SK-N-SH treated with all-trans-retinoic acid at 6 μM for 48 hours (cell line): ENCODE data around the gene PIEZO1.

Experiments used
- ATAC-seq: fragments of 200-7000 bp; cut with Tn5 transposase; 3 replicates; pipeline ENCODE4 v1.9.1; 2020; ENCODE audit warnings: mild to moderate bottlenecking, moderate library complexity
- BACH2 ChIP-seq: fragments of 250-450 bp; sonication (Bioruptor Pico); IDR thresholded peaks from 2 replicates; pipeline ENCODE4 v1.9.0; 2021; ENCODE audit warnings: mild to moderate bottlenecking, borderline replicate concordance
- CREB5 ChIP-seq: fragments of 250-450 bp; sonication (Bioruptor Pico); IDR thresholded peaks from 2 replicates; pipeline ENCODE4 v1.5.1; 2020; ENCODE audit warnings: low read depth, mild to moderate bottlenecking, moderate library complexity
- CSDC2 ChIP-seq: fragments of 250-450 bp; sonication (Bioruptor Pico); IDR thresholded peaks from 2 replicates; pipeline ENCODE4 v1.5.0; 2020; ENCODE audit warnings: mild to moderate bottlenecking, moderate library complexity
- ESRRG ChIP-seq: fragments of 250-450 bp; sonication (Bioruptor Pico); IDR thresholded peaks from 2 replicates; pipeline ENCODE4 v1.6.1; 2021; ENCODE audit warnings: mild to moderate bottlenecking
- GLIS3 ChIP-seq: fragments of 250-450 bp; sonication (Bioruptor Pico); IDR thresholded peaks from 2 replicates; pipeline ENCODE4 v1.5.0; 2020; ENCODE audit warnings: mild to moderate bottlenecking, moderate library complexity
- ISL1 ChIP-seq: fragments of 250-450 bp; sonication (Bioruptor Pico); IDR thresholded peaks from 2 replicates; pipeline ENCODE4 v2.1.2; 2022; ENCODE audit warnings: mild to moderate bottlenecking, moderate library complexity
- OSR1 ChIP-seq: fragments of 250-450 bp; sonication (Bioruptor Pico); IDR thresholded peaks from 2 replicates; pipeline ENCODE4 v1.8.0; 2022; ENCODE audit warnings: moderate library complexity, mild to moderate bottlenecking, inconsistent platforms
- PPARA ChIP-seq: fragments of 250-450 bp; sonication (Bioruptor Pico); IDR thresholded peaks from 2 replicates; pipeline ENCODE4 v1.5.0; 2020; ENCODE audit warnings: mild to moderate bottlenecking, borderline replicate concordance
- RARB ChIP-seq: fragments of 250-450 bp; sonication (Bioruptor Pico); IDR thresholded peaks from 2 replicates; pipeline ENCODE4 v1.8.0; 2021; ENCODE audit warnings: mild to moderate bottlenecking, moderate library complexity
- TCF4 ChIP-seq: fragments of 250-450 bp; sonication (Bioruptor Pico); IDR thresholded peaks from 2 replicates; pipeline ENCODE4 v1.8.0; 2021; ENCODE audit warnings: mild to moderate bottlenecking, moderate library complexity, borderline replicate concordance
- TOX ChIP-seq: fragments of 250-450 bp; sonication (Bioruptor Pico); IDR thresholded peaks from 2 replicates; pipeline ENCODE4 v1.8.0; 2021; ENCODE audit warnings: mild to moderate bottlenecking, moderate library complexity, borderline replicate concordance
- ZFP3 ChIP-seq: fragments of 250-450 bp; sonication (Bioruptor Pico); IDR thresholded peaks from 2 replicates; pipeline ENCODE4 v1.5.0; 2020; ENCODE audit warnings: mild to moderate bottlenecking, moderate library complexity
- ZNF565 ChIP-seq: fragments of 450-650 bp; formaldehyde crosslinking; conservative IDR thresholded peaks from 2 replicates; pipeline ENCODE4 v1.5.0; 2020; ENCODE audit warnings: low read depth, mild to moderate bottlenecking, moderate library complexity
- ZNF70 ChIP-seq: fragments of 450-650 bp; formaldehyde crosslinking; IDR thresholded peaks from 2 replicates; pipeline ENCODE4 v1.5.0; 2020; ENCODE audit warnings: mild to moderate bottlenecking, moderate library complexity
- ZNF8 ChIP-seq: fragments of 450-650 bp; formaldehyde crosslinking; IDR thresholded peaks from 2 replicates; pipeline ENCODE4 v1.5.0; 2020; ENCODE audit warnings: mild to moderate bottlenecking, moderate library complexity
- TF ChIP-seq, protein P1 (sequence below): fragments of 250-450 bp; sonication (Bioruptor Pico); IDR thresholded peaks from 2 replicates; pipeline ENCODE4 v1.8.0; 2020; ENCODE audit warnings: mild to moderate bottlenecking, moderate library complexity, borderline replicate concordance
- TF ChIP-seq, protein P2 (sequence below): fragments of 250-450 bp; sonication (Bioruptor Pico); IDR thresholded peaks from 2 replicates; pipeline ENCODE4 v1.5.0; 2020; ENCODE audit warnings: mild to moderate bottlenecking, moderate library complexity
- TF ChIP-seq, protein P3 (sequence below): fragments of 250-450 bp; sonication (Bioruptor Pico); IDR thresholded peaks from 2 replicates; pipeline ENCODE4 v1.8.0; 2021; ENCODE audit warnings: low read depth, mild to moderate bottlenecking, moderate library complexity, borderline replicate concordance
- TF ChIP-seq, protein P4 (sequence below): fragments of 250-450 bp; sonication (Bioruptor Pico); IDR thresholded peaks from 2 replicates; pipeline ENCODE4 v1.5.1; 2021; ENCODE audit warnings: mild to moderate bottlenecking, moderate library complexity

Gene PIEZO1

DNA sequence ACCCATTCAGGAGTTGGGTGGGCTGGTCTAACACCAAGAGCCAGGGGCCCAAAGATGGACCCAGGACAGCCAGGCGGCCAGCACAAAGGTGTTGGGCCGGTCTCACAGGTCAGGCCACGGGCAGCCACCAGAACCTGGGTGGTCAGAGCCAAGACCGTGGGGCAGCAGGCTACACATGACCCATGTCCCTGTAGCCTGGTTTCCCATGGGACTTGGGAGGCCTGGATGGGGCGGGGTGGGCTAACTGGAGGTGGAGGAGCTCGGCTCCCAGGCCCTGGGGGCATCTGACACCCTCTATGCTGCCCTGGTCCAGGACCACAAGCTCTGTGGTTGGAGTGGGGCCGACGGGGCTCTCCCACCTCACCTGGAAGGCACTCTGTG, 61.5 kb downstream of the PIEZO1 start:
- no peak for ATAC-seq
- TF ChIP-seq ISL1 (CRISPR knock-in tag) (no peak), TCF4 (CRISPR knock-in tag) (no peak), TOX (CRISPR knock-in tag) (no peak), ZFP3 (CRISPR knock-in tag) (no peak), ZNF8 (CRISPR knock-in tag) (no peak), BACH2 (CRISPR knock-in tag) (no peak), ZNF70 (CRISPR knock-in tag) (no peak), ZNF565 (CRISPR knock-in tag) (no peak), RARB (no peak), GLIS3 (no peak), PPARA (no peak)
- TF ChIP-seq, protein P1, sequence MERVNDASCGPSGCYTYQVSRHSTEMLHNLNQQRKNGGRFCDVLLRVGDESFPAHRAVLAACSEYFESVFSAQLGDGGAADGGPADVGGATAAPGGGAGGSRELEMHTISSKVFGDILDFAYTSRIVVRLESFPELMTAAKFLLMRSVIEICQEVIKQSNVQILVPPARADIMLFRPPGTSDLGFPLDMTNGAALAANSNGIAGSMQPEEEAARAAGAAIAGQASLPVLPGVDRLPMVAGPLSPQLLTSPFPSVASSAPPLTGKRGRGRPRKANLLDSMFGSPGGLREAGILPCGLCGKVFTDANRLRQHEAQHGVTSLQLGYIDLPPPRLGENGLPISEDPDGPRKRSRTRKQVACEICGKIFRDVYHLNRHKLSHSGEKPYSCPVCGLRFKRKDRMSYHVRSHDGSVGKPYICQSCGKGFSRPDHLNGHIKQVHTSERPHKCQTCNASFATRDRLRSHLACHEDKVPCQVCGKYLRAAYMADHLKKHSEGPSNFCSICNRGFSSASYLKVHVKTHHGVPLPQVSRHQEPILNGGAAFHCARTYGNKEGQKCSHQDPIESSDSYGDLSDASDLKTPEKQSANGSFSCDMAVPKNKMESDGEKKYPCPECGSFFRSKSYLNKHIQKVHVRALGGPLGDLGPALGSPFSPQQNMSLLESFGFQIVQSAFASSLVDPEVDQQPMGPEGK (CRISPR knock-in tag) = no peak
- TF ChIP-seq, protein P2, sequence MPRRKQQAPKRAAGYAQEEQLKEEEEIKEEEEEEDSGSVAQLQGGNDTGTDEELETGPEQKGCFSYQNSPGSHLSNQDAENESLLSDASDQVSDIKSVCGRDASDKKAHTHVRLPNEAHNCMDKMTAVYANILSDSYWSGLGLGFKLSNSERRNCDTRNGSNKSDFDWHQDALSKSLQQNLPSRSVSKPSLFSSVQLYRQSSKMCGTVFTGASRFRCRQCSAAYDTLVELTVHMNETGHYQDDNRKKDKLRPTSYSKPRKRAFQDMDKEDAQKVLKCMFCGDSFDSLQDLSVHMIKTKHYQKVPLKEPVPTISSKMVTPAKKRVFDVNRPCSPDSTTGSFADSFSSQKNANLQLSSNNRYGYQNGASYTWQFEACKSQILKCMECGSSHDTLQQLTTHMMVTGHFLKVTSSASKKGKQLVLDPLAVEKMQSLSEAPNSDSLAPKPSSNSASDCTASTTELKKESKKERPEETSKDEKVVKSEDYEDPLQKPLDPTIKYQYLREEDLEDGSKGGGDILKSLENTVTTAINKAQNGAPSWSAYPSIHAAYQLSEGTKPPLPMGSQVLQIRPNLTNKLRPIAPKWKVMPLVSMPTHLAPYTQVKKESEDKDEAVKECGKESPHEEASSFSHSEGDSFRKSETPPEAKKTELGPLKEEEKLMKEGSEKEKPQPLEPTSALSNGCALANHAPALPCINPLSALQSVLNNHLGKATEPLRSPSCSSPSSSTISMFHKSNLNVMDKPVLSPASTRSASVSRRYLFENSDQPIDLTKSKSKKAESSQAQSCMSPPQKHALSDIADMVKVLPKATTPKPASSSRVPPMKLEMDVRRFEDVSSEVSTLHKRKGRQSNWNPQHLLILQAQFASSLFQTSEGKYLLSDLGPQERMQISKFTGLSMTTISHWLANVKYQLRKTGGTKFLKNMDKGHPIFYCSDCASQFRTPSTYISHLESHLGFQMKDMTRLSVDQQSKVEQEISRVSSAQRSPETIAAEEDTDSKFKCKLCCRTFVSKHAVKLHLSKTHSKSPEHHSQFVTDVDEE (CRISPR knock-in tag) = no peak
- TF ChIP-seq, protein P3, sequence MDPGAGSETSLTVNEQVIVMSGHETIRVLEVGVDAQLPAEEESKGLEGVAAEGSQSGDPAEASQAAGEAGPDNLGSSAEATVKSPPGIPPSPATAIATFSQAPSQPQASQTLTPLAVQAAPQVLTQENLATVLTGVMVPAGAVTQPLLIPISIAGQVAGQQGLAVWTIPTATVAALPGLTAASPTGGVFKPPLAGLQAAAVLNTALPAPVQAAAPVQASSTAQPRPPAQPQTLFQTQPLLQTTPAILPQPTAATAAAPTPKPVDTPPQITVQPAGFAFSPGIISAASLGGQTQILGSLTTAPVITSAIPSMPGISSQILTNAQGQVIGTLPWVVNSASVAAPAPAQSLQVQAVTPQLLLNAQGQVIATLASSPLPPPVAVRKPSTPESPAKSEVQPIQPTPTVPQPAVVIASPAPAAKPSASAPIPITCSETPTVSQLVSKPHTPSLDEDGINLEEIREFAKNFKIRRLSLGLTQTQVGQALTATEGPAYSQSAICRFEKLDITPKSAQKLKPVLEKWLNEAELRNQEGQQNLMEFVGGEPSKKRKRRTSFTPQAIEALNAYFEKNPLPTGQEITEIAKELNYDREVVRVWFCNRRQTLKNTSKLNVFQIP = no peak
- TF ChIP-seq, all 23 proteins: peak for 0

DNA sequence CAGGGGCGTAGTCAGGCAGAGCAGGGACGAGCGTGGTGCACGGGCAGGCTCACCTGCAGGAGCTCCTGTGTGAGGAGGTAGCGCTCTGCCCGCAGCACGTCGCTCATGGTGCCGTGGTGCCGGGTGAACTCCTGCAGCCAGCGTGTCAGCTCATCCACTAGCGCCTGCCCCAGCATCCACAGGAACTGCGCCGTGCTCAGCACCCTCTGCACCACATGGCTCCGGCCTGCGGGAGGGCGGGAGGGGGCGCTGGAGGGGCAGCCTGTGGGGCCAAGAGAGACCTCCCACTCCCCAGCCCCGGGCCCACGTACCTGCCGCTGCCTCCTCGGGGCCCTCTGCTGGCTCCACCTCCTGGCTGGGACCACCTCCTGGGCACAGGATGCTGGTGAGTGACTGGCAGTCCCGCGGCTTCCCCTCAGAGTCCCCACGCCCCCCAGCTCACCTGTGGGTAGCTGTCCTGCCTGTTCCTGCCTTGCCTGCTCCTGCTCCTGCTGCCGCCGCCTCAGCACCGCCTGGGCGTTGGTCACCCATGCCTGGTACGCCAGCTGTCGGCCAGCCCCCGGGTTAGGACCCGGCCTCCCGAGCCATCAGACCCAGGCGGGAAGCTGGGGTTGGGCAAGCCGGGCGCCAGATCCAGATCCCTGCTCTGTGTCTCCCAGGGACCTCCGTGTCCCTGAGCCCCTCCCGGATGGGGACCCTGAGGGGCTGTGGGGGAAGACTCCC, 62.1 kb downstream of the PIEZO1 start:
- TF ChIP-seq GLIS3 (no peak), ESRRG (CRISPR knock-in tag) (no peak), PPARA (no peak), BACH2 (CRISPR knock-in tag) (no peak), CSDC2 (CRISPR knock-in tag) (no peak)
- TF ChIP-seq, protein P1 (CRISPR knock-in tag) = no peak
- TF ChIP-seq, protein P3 = no peak
- no peak for ATAC-seq

DNA sequence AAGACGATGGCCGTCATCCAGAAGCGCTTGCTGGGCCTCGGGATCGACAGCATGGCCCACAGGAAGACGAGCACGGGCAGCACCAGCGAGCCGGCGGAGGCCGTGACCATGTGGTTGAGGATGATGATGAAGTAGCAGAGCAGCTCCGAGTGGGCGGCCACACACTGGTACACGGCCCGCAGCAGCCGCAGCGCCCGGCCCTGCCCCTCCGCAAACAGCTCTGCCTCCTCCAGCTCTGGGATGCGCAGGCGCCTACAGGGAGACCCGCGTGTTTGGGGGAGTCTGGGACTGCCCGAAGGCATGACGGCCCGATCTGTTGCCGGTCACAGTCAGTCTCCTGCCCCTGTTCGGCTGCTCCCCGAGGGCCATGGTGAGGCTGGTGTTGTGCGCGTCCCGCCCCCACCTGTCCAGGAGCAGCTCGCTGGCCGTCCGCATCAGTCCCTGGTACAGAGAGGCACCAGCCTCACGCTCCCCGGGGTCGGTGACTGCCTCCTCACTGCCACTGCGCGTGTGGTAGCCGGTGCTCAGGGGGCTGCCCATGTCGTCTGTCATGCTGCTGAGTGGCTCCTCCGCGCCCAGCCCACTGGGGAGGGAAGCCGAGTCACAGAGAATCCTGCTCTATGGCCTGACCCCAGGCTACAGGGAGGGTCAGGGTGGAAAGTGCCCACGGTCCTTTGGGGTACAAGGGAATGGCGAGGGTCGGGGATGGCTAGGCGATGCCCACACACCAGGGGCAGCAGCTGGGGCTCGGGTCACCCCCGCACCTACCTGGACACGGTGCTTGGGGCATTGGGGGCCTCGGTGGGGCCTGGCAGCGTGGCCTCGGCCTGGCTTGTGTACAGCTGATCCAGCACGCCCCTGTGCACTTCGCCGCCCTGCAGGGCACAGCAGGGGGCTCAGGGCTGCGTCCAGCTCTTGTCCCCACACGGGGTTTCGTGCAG, 62.9 kb downstream of the PIEZO1 start:
- ATAC-seq = no peak
- TF ChIP-seq, protein P2 (CRISPR knock-in tag) = no peak
- TF ChIP-seq ESRRG (CRISPR knock-in tag) (no peak), CREB5 (CRISPR knock-in tag) (no peak), ZFP3 (CRISPR knock-in tag) (no peak), RARB (no peak), ZNF565 (CRISPR knock-in tag) (no peak), OSR1 (CRISPR knock-in tag) (no peak)
- TF ChIP-seq, protein P4, sequence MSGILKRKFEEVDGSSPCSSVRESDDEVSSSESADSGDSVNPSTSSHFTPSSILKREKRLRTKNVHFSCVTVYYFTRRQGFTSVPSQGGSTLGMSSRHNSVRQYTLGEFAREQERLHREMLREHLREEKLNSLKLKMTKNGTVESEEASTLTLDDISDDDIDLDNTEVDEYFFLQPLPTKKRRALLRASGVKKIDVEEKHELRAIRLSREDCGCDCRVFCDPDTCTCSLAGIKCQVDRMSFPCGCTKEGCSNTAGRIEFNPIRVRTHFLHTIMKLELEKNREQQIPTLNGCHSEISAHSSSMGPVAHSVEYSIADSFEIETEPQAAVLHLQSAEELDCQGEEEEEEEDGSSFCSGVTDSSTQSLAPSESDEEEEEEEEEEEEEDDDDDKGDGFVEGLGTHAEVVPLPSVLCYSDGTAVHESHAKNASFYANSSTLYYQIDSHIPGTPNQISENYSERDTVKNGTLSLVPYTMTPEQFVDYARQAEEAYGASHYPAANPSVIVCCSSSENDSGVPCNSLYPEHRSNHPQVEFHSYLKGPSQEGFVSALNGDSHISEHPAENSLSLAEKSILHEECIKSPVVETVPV (CRISPR knock-in tag) = no peak
